Ovary (tissue), 3 donors: ENCODE data around the gene GDI2.

Source experiments
- EP300 ChIP-seq: sonication (generic); formaldehyde crosslinking; IDR thresholded peaks from one replicate; pipeline ENCODE4 v1.6.1; 2017; ENCODE audit warnings: antibody characterized with exemption
- TF ChIP-seq, protein P1 (sequence below), 3 donors: fragments of 450-650 bp in 2 of 3; fragments of 200-600 bp in 1 of 3; IDR thresholded peaks; one replicate each; pipeline versions ENCODE4 v1.5.1 to v1.8.0; 2016 to 2022; ENCODE audit warnings: antibody characterized with exemption in 3 of 3, mild to moderate bottlenecking in 1 of 3
- donor health status: DM: no; HTN: no; CAD: no.

DNA sequence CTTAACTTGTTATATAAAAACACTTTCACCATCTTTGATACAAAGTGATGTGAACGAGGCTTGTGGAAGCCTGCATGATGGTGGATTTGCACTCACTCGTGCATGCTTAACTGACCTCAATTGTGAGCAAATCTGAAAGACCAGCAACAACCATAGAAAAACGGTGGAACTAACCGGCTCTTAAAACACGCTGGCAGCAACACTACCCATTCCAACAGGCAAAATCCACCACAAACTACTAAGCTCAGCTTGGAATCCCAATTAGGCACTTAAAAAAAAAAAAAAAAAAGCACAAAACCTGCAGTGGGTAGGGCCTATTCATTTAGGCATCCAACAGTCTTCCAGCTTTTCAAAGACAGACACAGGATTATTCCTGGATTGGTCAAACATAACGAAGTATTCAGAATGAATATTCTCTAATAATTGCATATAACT is 1.8 kb downstream of the GDI2 start:
- TF ChIP-seq, protein P1, sequence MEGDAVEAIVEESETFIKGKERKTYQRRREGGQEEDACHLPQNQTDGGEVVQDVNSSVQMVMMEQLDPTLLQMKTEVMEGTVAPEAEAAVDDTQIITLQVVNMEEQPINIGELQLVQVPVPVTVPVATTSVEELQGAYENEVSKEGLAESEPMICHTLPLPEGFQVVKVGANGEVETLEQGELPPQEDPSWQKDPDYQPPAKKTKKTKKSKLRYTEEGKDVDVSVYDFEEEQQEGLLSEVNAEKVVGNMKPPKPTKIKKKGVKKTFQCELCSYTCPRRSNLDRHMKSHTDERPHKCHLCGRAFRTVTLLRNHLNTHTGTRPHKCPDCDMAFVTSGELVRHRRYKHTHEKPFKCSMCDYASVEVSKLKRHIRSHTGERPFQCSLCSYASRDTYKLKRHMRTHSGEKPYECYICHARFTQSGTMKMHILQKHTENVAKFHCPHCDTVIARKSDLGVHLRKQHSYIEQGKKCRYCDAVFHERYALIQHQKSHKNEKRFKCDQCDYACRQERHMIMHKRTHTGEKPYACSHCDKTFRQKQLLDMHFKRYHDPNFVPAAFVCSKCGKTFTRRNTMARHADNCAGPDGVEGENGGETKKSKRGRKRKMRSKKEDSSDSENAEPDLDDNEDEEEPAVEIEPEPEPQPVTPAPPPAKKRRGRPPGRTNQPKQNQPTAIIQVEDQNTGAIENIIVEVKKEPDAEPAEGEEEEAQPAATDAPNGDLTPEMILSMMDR (IDR thresholded peaks at IDR 0.05), result no peak
- TF ChIP-seq EP300, result no peak
